RWPE1 (cell line): Measurements from ENCODE around the gene AMOTL2.
A peak's percentile ranks its signal among the peaks of the same experiment; 100 is the strongest.

Experiments
- CTCF ChIA-PET: fragments of 350-600 bp; sonication (Branson Sonifier 250); formaldehyde crosslinking; extraction: SDS; loops from one replicate; lab custom pipeline; 2021; lab: Yijun Ruan, JAX
- POLR2A ChIA-PET: fragments of 400-600 bp; formaldehyde crosslinking; extraction: SDS; loops from one replicate; lab custom pipeline; 2020; ENCODE audit warnings: antibody characterized with exemption; ENCODE audit not compliant: low non-redundant PET; lab: Yijun Ruan, JAX
- DNase-seq: peaks from one replicate; pipeline ENCODE4 v3.0.0; 2012; ENCODE audit warnings: low spot score
- H3K27ac ChIP-seq: fragments of 450-650 bp; 2 replicates; pipeline ENCODE4 v1.5.1; 2017
- TF ChIP-seq, protein P1 (sequence below): fragments of 450-650 bp; conservative IDR thresholded peaks from 2 replicates; pipeline ENCODE4 v1.5.1; 2017; ENCODE audit warnings: low read depth, mild to moderate bottlenecking

Gene AMOTL2

DNA sequence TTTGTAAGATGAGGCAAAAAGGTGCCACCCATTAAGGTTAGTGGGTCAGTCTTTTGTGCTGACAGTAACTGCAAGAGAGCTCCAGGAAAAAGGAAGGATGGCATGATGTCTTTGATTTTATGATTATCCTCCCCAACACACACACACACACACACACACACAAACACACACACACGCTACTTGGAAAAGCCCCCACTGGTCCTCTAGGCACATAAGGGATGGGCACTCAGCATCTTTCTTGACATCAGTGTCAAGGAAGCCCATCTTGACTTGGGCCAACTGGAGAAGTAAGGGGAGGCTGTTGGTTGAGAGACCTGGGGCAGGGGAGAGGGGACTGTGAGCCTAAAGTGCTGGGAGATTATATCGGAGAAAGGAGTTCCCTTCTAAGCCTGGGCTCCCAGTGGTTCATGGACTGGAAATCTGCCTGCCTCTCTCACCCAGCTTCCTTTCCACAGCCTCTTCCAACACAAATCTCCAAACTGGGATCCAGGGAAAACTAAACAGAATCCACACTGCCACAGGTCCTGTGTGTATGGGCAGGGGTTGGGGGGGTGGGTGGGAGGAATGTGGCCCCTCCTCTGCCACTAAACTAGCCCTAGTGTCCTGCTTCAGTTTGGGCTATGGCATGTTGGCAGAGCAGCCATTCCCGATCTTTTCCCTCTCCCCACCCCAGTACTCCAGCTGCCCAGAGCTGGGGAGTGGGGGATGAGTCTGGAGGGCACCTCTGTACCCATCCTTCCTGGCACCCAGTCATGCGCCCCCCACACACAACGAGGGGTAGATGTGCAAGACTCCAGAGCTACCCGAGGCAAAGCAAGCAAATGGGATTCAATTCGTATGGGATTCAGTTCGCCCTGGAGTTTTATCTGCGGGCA, 1.6 kb downstream of the AMOTL2 start:
- no peak for DNase-seq
- H3K27ac ChIP-seq, result peak overlapping the region; percentile 97
- ChIA-PET CTCF (interaction anchor here (0.6 to 2.6 kb wide), 5 partner anchors 20 to 160 kb away, joined by 3 to 18 read pairs (median 3); no protein-coding TSS in a partner anchor), POLR2A (interaction anchor here (0.6 to 1.1 kb wide), 3 partner anchors 9 to 156 kb away, joined by 3 to 5 read pairs (median 3); no protein-coding TSS in a partner anchor)
- TF ChIP-seq, protein P1, sequence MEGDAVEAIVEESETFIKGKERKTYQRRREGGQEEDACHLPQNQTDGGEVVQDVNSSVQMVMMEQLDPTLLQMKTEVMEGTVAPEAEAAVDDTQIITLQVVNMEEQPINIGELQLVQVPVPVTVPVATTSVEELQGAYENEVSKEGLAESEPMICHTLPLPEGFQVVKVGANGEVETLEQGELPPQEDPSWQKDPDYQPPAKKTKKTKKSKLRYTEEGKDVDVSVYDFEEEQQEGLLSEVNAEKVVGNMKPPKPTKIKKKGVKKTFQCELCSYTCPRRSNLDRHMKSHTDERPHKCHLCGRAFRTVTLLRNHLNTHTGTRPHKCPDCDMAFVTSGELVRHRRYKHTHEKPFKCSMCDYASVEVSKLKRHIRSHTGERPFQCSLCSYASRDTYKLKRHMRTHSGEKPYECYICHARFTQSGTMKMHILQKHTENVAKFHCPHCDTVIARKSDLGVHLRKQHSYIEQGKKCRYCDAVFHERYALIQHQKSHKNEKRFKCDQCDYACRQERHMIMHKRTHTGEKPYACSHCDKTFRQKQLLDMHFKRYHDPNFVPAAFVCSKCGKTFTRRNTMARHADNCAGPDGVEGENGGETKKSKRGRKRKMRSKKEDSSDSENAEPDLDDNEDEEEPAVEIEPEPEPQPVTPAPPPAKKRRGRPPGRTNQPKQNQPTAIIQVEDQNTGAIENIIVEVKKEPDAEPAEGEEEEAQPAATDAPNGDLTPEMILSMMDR, result no peak

DNA sequence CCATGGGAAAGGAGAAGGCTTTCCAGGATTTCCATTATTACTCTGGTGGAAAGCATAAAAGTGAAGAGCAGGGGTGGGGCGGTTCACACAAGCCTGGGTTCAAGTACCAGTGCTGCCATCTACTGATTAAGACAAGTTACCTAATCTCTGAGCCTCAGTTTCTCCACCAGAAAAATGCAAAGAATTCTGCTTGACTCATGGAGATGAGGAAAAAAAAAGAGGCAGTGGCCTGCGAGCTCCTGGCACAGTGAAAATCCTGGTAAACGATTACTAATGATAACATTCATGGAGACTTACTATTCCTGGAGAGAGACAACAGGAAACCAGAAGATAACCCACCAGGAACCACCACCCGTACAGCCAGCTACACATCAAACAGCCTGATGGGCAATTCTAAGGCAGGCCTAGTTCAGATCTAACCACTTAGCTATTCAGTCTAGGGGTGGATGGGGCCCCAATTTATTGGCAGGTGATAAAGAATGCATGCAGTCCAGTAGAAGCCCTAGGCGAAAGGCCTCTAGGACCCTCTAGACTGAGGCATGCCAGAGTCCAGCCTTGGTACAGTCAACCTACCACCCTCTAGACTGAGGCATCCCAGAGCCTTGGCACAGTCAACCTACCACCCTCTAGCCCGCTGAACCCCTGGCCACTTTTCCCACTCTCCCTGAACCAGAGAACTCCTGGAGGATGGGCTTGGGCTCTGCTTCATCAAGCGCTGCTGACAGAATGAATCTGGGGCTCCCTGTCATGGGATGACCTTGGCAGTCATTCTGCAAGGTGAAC, 2.5 kb downstream of the AMOTL2 start:
- POLR2A ChIA-PET, result interaction anchor here (0.6 to 1.1 kb wide), 4 partner anchors 10 to 155 kb away, joined by 3 to 5 read pairs (median 3); no protein-coding TSS in a partner anchor
- peak overlapping the region; percentile 97 for H3K27ac ChIP-seq
- no peak for DNase-seq
- TF ChIP-seq, protein P1, result no peak
- CTCF ChIA-PET, result interaction anchor here (0.6 to 1.5 kb wide), 5 partner anchors 19 to 107 kb away, joined by 3 to 4 read pairs (median 3); no protein-coding TSS in a partner anchor

DNA sequence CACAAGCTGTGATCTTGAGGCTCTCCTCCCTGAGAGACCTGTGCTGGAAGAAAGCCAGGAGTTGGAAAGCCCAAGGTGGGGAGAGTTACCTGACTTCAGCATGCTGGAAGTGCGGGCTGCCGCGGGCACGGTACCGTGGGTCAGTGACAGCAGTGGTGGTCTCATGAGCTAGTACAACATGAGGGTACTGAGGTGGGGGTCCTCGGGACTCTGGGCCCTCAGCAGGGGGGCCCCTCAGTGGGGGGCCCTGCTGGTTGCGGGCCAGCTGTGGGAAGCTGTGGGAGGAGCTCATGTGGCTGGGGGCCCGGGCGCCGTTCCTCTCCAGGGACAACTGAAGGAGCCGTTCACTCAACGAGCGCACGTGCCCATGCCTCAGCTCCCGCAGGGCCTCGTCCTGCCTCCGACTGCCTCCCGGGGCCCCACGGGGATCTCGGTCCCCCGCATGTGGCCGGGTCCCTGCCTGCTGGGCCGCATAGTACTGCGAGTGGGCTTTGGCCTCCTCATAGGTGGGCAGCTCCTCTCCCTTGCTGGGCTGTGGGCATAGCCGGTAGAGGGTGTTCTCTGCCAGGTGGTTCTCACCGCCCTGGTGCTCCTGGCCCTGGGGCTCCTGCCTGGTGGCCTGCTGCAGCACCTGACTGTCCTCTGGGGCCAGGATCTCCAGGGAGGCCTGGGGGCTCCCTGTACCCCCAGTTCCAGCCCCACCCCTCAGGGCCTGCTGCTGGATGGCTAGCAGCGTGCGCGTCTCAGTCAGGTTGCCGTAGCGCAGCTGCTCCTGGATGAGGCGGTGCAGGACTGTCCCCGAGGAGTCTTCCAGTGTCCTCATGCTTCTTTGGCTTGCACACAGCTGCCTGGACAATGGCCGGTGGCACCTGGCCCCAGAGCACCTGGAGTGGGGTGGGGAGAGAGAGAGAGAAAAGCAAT, 3.4 kb downstream of the AMOTL2 start:
- POLR2A ChIA-PET, result interaction anchor here (0.6 to 0.7 kb wide), 3 partner anchors 16 to 53 kb away, joined by 3 read pairs; no protein-coding TSS in a partner anchor

DNA sequence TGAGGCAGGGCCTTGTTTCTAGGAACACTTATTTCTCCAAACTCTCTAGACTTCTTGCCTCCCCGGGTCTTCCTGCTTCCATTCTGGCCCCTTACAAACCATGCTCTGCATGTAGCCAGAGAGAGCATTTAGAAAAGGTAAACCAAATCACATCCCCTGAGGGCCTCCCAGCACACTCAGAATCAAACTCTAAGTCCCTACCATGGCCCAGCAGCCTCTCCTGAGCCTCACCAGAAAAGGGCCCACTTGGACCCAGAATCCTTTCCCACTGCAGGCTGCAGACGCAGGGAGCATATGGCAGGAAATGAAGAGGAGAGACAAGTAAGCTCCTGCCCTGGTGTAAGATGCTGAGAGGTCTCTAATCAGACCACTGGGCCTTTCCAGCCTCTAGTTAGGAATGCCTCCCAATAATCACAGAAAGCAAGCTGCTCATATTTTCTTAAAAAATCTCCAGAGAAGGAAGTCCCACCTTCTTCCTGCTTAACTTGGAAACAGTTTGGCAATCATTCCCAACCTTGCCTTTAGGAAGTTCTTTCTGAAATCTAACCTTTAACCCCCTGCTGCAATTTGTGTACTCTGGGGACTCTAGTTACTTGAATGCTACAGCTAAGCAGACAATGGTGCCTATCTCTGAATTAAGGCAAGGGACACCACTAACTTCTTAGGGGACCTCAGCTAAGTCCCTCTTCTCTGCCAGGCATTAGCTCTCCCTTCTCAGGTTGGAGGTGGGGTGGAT, 4.2 kb downstream of the AMOTL2 start:
- ChIA-PET CTCF (interaction anchor here (0.6 to 1.5 kb wide), 4 partner anchors 62 to 674 kb away, joined by 3 to 5 read pairs (median 4); no protein-coding TSS in a partner anchor), POLR2A (interaction anchor here (0.6 to 0.7 kb wide), 2 partner anchors 15 to 53 kb away, joined by 3 read pairs; no protein-coding TSS in a partner anchor)
- peak overlapping the region; percentile 97 for H3K27ac ChIP-seq
- DNase-seq, result no peak
- TF ChIP-seq, protein P1, result no peak

More for the DNA sequence above, 3.4 kb downstream of the AMOTL2 start:
- DNase-seq, result no peak
- TF ChIP-seq, protein P1, result no peak
- peak overlapping the region; percentile 97 for H3K27ac ChIP-seq
- CTCF ChIA-PET, result interaction anchor here (0.8 to 1.5 kb wide), 4 partner anchors 63 to 106 kb away, joined by 3 to 4 read pairs (median 4); no protein-coding TSS in a partner anchor

DNA sequence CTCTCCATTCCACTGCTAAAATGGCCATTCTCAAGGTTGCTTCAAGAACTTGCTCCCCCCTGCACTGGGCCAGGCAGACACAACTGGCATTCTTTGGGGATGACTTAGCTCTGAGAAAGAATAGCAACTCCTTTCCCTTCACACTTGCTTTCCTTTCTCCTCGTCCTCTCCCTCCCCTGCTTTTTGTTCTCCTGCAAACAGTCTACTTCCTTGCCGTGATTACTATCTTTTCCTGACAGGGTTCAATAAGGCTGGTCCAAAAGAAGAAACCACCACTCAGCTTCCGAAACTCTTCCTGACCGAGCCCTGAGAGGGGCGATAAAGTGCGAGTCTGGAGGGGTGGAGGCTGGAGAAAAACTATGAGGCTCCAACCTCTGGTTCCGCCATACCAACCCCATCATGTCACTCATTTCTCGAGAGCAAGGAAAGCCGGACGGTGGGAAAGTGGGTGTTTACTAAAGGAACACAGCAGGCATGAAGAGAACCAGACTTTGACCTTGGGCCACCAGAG, 5.0 kb downstream of the AMOTL2 start:
- ChIA-PET POLR2A (no interaction called here), CTCF (interaction anchor here (0.6 to 0.7 kb wide), 3 partner anchors 19 to 673 kb away, joined by 3 to 5 read pairs (median 4); no protein-coding TSS in a partner anchor)
- H3K27ac ChIP-seq, result peak overlapping the region; percentile 97
- DNase-seq, result no peak
- TF ChIP-seq, protein P1, result no peak
